Stimulated activated CD8-positive, alpha-beta memory T cell treated with anti-CD3 and anti-CD28 coated beads, Interleukin-4, amount 100 ng/mL, for 48 hours (primary cell): ENCODE results near the gene MST1R.
"Not testable (repeated sequence)": the region's sequence is repeated elsewhere in the genome, so short reads cannot be mapped to it uniquely, and the experiment has no call there.

ENCODE experiments used
- DNase-seq: peaks from one replicate; pipeline ENCODE4 v3.0.0-alpha.2; 2020

The MST1R gene

DNA sequence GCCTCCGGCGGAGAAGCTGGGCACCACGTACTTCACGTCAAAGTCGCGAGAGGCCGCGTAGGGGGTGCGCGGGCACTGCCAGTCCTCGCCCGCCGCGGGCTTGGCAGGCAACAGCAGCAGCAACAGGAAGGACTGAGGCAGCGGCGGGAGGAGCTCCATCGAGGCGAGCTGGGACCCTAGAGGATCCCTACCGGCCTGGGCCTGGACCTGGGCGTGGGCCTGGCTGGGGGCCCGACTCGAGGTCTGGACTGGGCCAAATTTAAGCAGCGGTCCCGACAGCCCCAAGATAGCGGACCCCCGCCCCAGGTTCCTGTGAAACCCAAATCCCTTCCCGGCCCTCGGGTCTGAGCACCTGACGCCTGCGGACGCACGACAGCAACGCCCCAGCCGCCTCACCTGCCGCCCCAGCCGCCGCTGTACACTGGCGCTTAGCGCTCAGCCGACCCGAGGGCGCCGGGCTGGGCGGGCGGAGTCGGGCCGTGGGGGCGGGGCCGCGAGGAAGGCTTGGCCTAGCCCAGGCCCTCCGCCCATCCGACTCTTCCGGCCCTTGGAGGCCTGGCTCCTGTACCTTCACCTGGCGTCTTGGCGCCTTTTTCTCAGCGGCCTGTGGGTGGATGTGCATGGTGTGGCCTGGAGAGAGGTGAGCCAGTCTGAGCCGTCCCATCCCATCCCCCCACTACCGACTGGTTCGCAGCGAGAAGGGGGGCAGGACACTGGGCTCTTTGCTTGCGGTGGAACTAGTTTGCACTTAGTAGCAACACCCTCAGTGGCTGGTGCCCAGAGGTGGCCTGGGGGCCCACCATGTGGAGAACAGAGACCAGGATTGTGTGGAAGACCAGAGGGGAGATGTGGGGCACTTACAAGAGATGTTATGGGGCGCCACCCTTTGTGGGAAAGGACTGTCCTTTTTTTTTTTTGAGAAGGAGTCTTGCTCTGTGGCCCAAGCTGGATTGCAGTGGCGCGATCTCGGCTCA lies at the start of gene MST1R:
Gene MST1R, minus strand, starts transcription at position 423 of the 974 bp plus-strand sequence. Its CDS starts 264 bp downstream, at position 159.
- DNase-seq, result peak; percentile 90

DNA sequence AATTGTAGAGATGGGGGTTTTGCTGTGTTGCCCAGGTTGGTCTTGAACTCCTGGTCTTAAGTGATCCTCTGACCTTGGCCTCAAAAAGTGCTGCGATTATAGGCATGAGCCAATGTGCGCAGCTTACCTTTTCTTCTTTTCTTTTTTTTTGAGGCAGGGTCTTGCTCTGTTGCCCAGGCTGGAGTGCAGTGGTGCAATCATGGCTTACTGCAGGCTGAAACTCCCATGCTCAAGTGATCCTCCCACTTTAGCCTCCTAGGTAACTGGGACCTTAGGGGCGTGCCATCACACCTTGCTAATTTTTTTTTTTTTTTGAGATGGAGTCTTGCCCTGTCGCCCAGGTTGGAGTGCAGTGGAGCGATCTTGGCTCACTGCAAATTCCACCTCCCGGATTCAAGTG lies 49.3 kb upstream of the MST1R start:
- DNase-seq, result no peak

DNA sequence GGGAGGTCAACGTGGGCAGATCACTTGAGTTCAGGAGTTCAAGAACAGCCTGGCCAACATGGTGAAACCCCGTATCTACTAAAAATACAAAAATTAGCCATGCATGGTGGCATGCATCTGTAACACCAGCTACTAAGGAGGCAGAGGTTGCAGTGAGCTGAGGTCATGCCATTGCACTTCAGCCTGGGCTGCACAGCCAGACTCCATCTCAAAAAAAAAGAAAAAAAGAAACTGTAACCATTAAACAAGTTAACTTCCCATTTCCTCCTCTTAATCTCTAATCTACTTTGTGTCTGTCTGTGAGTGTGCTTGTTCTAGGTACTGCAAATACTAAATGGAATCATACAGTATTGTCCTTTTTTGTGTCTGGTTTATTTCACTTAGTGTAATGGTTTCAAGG lies 39.0 kb upstream of the MST1R start:
- no peak for DNase-seq

DNA sequence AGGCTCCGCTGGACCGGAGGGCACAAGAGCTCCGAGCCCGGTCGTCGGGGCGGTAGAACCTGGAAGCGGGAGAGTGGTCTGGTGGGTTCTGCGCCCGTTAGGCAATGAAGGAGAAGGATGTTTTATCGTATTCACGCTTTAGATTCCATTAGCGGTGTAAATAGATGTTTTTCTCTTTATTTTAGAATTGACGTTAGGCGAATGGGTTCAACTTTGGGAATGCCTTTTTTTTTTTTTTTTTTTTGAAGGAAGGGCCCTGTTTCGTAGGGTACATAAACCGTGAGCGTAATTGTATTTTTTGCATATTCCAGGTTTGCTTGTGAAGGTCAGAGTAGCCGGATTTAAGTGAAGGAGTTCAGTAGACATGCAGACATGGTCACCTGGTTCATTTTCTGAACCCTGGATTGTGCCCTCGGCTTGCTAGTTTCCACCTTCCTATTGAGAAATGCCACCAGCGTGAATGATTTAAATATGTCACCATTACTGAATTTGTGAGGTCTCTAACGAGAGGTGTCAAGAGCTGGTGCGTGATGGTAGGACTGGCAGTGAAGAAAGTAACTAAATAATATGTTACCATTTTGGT lies 37.1 kb upstream of the MST1R start:
- no peak for DNase-seq

DNA sequence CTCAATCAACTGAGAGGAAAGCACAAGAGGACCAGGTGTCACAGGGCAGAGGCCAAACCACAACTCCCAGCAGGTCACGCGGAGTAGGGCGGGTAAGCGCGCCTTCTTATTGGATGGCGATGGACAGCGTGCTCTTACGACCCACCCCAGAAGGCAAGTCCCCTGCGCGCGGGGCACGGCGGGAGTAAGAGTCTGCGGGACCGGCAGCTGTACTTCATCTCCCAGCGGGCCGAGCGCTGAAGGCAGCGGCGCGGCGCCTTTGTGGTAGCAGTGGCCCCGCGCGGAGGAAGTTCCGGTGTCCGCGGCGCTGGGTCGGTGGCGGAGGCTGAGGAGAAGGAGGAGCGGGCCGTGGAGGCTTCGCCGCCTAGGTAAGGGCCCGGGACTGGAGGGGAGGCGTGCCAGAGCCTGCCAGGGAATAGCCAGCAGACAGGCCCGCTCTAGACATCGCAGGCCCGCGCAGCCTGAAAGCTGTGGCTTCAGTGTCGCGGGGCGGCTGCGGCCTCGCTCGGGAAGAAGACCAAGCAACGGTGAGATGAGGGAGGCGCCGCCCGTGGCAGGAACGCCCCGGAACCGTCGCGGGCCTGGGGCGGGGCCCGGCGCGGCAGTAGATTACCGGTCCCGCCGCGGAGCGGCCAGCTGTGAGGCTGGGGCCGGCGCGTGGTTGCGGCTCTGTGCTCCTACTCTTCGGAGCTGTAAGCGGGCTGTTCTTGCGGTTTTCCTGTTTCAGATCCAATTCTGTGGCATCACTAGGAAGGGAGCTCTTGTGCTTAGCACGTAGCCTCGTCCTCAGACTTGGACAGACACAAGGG lies 36.4 kb upstream of the MST1R start, which contains the start of gene RBM6:
Gene RBM6, plus strand, starts transcription at position 293 of the 809 bp plus-strand sequence. CDS start 22,492 bp downstream, outside the sequence.
- DNase-seq, result peak; percentile 94

DNA sequence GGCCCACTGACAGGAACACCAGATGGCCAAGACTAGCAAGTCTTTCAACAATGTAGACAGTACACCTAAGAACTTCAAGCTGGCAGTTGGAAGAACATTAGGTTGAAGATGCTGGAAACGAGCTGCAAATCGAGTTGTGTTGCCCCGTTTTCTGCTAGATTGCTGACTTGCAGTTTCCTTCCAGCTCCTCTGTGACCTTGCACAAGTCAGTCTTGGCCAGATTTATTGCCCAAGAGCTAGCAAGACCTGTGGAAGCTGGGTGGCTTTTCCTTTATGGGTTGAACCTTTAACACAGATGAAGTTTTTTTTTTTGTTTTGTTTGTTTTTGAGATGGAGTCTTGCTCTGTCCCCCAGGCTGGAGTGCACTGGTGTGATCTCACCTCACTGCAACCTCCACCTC lies 33.4 kb upstream of the MST1R start:
- no peak for DNase-seq

DNA sequence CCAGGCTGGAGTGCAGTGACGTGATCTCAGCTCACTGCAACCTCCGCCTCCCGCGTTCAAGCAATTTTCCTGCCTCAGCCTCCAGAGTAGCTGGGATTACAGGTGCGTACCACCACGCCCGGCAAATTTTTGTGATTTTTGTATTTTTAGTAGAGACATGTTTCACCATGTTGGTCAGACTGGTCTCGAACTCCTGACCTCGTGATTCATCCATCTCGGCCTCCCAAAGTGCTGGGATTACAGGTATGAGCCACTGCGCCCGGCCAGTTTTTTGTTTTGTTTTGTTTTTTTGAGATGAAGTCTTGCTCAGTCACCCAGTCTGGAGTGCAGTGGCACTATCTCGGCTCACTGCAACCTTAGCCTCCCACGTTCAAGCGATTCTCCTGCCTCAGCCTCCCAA lies 28.6 kb upstream of the MST1R start:
- not testable (repeated sequence) for DNase-seq

DNA sequence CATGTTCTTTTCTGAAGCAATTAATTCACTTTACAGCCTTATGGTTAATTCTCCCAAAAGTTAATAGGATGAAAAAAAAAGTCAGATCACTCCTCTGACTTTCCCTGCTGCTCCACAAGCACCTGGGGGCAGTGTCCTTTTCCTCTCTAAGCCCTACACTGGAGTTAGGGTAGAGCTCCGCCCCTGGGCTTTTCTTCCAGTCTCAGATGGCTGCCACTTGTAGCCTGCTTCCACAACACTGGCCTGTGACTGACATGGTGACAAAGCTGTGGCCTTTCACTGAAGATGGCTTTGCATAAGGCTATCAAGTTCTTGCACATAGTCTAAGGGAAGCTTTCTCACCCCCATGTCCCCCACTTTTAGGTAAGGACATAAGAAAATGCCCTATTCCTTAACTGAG lies 27.2 kb upstream of the MST1R start:
- no peak for DNase-seq

DNA sequence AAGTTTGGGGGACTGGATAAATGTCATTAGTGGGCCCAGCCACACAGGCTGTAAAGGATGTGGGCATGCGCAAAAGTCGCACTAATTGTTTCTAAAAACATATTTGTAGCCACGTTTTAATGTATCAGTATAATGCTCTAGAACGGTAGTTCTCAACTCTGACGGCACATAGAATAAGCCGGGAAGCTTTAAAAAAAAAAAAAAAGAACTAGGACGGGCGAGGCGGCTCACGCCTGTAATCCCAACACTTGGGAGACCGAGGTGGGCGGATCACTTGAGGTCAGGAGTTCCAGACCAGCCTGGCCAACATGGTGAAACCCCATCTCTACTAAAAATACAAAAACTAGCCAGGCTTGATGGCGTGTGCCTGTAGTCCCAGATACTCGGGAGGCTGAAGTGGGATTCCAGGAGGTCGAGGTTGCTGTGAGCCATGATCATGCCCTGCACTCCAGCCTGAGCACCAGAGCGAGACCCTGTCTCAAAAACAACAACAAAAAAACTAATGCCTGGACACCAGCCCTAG lies 26.6 kb upstream of the MST1R start:
- DNase-seq, result no peak

DNA sequence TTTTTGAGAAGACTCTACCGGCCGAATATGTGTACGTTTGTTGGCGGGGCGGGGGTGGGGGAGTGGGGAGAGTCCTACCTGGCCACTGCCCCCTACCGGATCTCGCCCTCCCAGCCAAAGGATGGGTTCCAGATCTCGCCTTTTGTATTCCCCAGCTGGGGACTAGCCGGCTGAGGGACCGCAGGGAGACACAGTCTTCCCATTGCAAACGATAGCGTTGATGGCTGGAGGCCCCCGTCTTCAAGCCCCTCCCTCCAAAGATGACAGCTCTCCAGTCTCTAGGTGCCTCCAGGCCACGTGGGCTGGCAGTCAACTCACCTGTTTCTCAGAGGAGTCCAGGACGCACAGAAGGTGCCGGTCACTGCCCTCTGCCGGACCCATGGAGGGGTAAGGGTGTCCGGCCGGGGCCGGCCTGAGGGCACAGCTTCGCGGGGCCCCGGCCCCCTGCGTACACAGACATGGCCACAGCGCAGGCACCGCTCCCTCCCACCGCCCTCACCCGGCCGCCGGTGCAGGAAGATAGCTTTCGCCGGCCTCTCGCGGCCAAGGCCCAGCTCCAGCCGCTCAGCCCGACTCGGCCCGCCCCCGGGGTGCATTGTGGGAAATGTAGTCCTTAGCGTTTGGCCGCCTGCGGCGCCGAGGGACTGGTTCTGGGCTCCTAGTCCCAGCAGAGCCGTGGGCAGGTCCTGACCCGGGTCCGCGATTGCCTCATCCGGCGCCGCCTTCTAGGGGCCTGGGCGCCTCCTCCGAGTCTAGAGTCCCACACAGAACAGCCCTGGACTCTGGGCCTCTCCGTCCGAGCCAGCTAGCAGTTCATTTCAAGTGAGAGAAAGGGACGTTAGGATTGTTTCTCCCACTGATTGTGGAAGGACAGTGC lies 25.9 kb upstream of the MST1R start, which contains the start of gene MON1A:
Gene MON1A, minus strand, starts transcription at position 521 of the 877 bp plus-strand sequence. CDS start 16,465 bp downstream, outside the sequence.
- peak; percentile 96 for DNase-seq

DNA sequence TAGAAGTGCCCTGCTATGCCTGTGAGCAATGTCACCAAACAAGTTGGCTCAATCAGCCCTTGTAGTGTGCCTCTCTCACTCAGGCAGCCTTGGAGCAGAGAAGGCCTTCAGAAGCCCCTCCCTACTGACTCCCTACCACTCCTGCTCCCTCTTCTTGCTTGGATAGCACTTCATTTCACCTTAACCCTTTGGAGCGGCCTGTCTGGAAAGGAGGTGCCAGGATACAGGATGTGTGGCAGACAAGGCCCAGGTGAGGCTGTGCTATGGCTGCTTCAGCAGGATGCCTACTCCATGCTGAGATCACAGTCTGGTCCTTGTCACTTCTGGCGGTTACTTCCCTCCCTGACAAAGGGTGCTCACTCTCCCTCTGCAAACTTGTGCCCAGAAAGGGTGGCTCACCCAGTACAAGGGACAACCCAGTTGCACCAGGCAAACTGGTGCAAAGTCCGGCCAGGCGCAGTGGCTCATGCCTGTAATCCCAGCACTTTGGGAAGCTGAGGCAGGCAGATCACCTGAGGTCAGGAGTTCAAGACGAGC lies 24.9 kb upstream of the MST1R start:
- no peak for DNase-seq

DNA sequence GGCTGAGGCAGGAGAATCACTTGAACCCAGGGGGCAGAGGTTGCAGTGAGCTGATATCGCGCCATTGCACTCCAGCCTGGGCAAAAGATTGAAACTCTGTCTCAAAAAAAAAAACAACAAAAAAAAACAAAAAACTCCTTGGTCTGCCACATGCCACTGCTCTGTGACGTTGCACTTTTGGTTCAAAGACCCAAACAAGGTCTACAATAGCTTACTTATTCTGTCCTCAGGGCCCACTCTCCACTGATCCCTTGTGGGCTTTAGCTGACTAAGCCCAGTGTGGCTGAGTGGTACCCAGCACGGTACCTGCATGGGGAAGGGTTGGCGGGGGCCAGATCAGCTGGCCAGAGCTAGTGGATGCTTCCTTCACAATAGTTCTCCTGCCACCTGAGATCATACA lies 24.1 kb upstream of the MST1R start:
- DNase-seq, result no peak

DNA sequence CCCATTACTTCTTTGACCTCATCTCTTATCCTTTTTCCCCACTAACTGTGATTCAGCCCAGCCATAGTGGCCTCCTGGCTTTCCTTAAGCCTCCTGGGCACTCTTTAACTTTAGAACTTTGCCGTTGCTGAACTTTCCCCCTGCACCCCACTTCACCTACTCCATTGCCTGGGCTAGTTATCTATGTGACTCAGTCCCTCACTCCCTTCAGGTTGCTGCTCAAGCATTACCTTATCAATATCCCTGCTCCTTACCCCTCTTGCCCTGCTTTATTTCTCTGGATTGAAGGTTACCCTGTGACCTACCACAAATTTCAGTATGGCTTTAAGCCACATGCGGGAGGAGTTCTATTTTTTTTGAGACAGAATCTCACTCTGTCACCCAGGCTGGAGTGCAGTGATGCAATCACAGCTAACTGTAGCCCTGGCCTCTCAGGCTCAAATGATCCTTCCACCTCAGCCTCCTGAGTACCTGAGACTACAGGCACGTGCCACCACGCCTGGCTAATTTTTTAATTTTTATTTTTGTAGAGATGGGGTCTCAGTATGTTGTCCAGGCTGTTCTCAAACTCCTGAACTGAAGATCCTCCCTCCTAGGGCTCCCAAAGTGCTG lies 22.6 kb upstream of the MST1R start:
- no peak for DNase-seq

DNA sequence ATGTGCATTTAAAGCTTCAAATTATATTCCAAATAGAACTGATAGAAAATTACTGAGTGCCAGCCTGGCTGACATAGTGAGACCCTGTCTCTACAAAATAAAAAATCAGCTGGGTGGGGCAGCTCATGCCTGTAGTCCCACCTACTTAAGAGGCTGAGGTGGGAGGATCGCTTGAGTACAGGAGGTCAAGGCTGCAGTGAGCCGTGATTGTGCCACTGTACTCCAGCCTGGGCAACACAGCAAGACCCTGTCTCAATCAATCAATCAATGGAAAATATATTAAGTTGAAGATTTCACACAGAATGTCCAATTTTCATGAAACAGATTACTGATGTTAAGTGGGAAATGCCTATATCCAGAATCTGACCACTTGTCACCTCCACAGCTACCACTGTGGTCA lies 21.8 kb upstream of the MST1R start:
- DNase-seq, result no peak

DNA sequence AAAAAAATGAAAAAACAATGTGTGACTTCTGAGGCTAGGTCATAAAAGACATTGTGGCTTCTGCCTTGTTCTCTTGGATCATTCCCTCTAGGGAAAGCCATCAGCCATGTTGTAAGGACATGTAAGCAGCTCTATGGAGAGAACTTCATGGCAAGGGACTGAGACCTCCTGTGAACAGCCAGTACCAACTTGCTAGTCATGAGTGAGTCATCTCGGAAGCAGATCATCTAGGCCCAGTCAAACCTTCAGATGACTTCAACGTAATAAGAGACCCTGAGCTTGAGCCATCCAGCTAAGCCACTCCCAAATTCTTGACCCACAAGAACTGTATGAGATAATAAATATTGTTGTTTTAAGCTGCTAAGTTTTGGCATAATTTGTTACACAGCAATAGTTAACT lies 21.0 kb upstream of the MST1R start:
- no peak for DNase-seq

DNA sequence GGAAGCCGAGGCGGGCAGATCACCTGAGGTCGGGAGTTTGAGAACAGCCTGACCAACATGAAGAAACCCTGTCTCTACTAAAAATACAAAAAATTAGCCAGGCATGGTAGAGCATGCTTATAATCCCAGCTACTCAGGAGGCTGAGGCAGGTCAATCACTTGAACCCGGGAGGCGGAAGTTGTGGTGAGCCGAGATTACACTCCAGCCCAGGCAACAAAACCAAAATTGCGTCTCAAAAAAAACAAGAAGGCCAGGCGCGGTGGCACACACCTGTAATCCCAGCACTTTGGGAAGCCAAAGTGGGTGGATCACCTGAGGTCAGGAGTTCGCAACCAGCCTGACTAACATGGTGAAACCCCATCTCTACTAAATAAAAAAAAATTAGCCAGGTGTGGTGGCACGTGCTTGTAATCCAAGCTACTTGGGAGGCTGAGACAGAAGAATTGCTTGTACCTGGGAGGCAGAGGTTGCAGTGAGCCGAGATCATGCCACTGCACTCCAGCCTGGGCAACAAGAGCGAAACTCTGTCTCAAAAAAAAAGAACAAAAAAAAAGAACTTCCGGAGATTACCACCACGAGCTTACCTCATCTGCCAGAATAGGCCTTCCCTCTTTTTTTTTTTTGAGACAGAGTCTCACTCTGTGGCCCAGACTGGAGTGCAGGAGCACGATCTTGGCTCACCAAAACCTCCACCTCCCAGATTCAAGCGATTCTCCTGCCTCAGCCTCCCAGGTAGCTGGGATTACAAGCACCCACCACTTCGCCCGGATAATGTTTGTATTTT lies 14.3 kb upstream of the MST1R start:
- DNase-seq, result not testable (repeated sequence)

DNA sequence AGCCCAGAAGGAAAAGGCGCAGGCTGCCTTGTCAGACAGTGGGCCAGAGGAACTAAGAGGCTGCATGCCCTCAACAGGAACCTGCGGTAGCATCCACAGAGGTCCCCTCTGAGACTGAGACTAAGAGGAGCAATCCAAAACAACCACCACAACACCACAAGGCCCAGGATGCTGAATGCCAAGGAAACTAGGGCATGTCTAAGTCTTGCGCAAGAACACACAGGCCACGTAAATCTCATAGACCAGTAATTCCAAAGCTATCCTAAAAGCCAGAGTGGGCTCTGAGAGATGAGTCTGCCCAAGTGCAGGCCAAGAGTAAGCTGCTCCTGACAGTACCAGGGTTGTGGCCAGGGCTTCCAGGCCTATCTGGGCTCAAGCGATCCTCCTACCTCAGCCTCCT lies 13.0 kb upstream of the MST1R start:
- DNase-seq, result no peak

DNA sequence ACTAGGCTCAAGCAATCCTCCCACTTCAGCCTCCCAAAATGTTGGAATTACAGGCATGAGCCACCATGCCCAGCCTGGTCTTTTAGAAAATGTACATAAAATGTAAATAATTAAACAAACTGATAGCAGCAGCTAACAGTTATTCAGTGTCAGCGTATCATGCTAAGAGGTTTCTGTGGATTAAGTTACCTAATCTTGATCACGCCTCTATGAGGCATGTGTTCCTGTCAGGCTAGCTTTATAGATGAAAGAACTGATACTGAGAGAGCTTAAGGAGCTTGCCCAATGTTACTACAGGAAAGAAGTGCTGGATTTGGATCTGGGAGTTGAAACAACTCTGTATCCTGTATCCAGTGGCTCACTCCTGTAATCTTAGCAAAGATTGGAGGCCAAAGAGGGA lies 11.2 kb upstream of the MST1R start:
- no peak for DNase-seq

DNA sequence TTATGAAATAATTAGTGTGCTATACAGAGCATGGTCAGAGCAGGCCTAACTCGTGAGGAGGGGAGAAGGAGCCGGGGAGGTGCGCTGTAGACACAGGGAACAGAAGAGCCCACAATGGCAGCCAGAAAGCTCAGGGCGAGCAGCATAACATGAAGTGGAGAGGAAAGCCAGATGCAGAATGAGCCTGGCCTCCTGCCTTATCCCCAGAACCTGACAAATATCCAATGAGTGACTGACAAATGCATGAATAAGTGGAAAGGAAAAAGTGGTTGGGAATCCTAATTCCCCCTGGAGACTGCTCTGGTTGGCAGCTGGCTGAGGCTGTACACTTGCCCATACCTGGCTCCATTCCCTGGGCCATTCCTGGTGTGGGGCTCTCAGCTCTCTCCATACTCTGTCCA lies 9.2 kb upstream of the MST1R start:
- DNase-seq, result no peak

DNA sequence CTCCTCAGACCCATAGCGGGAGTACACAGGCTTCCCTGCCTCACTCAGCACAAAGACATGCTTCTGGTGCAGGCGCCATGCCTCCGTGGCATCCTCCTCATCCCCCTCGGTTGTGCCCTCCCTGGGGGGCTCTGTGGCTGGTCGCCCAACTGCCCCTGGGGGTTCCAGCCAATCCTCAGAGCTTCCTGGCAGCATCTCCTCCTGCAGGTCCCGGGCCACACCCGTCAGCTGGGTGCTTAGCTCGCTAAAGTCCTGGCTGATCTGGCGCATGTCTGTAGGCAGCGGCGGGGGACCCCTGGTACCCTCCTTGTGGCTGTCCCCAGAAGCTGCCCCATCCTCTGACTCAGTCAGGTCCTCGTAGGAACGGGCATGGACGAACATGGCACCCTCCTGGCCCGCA lies 7.9 kb upstream of the MST1R start:
- no peak for DNase-seq

DNA sequence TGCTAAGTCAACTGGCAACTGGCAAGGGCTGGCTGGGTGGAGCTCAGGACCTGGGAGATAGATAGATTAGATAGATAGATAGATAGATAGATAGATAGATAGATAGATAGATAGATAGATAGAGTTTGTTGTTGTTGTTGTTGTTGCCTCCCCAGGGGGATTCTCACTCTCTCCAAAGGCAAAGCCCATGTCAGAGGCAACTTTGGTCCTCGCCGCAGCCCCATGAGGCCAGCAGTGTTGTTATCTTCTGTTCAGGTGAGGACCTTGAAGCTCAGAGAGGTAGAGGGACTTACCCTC lies 7.4 kb upstream of the MST1R start:
- DNase-seq, result no peak
